GM10847 (cell line): Measurements from ENCODE around the gene SLC7A11.

Experiments
- POLR2A ChIP-seq: IDR thresholded peaks from 2 replicates; pipeline ENCODE4 v1.6.1; 2011; ENCODE audit not compliant: insufficient read length; ENCODE audit errors: extremely low read depth

The SLC7A11 gene

DNA sequence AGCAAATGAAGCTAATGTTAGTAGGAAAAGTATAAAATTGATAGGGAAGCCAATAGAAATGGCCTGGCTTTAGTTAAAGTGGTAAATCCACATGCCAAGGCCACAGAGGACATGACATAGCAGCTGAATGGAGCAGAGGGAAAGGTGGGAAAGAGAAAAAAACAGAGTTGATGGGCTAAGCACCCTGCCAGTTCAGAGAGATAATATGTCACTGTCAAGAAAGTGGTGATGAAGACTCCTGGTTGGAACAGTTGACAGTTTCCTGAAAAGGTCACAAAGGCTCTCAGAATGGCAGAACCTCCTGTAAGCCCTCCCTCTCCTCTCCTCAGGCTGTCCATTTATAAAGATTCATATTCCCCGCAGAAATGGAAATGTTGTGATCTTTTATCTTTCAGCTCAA, 48.2 kb downstream of the SLC7A11 start:
- TF ChIP-seq POLR2A = no peak

DNA sequence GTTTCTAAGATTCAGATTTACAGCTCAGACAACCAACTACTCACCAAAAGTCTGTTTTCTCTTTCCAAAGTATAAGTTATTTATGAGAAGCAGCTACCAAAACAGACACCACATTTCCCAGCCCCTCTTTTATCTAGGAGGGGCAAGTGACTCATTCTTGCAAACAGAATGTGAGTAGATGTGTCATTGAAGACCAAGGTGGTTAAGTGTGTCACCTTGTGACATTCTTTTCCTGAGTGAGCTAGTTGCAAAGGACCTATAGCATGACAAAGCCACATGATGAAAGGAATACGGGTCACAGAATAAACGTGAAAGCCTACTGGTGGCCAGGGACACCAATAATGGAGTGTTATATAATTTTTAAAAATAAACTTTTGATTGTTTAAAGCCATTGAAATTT, 50.0 kb downstream of the SLC7A11 start:
- no peak for TF ChIP-seq POLR2A

DNA sequence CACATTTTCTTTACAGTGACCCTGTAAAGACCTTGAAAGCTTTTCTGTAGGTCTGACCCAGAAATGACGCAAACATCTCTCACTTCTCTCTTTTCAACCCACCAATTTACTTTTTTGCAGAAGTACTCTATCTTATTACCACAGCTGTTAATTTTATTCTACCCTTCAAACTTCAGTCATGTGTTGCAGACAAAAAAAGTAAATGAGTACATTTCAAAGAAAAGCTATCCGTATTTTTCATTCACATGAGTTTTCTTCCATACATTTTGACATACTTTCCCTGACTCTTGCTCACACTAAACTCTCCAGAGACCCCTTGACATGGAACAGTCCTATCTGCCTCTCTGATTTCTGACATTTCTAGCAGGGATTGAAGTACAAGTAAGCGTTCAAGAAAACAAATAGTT, 51.7 kb downstream of the SLC7A11 start:
- no peak for TF ChIP-seq POLR2A

- no peak for TF ChIP-seq POLR2A
These were observed 52.9 kb downstream of the SLC7A11 start for GRCh38 chr4:138189206-138189605.

GRCh38 chr4:138188406-138189084, 53.6 kb downstream of the SLC7A11 start:
- TF ChIP-seq POLR2A = no peak

GRCh38 chr4:138185859-138186645, 56.1 kb downstream of the SLC7A11 start:
- TF ChIP-seq POLR2A = no peak

DNA sequence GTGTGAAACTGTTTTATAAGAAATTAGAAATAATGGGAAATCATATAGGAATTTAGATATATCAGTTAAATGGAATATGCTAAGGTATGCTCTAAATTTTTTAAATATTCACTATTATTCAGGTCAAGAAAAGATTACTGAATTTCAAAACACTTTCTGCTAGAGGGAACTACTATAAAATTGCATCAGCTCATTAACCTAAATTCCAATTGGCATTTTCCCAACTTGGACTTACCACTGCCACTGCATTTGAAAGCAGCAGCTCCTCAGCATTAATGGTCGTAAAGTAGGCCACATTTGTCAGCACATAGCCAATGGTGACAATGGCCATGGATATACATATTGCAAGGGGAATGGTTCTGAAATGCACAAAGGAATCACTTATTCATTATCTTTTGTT, 57.3 kb downstream of the SLC7A11 start:
- no peak for TF ChIP-seq POLR2A

GRCh38 chr4:138182838-138183426, 59.2 kb downstream of the SLC7A11 start:
- TF ChIP-seq POLR2A = no peak

DNA sequence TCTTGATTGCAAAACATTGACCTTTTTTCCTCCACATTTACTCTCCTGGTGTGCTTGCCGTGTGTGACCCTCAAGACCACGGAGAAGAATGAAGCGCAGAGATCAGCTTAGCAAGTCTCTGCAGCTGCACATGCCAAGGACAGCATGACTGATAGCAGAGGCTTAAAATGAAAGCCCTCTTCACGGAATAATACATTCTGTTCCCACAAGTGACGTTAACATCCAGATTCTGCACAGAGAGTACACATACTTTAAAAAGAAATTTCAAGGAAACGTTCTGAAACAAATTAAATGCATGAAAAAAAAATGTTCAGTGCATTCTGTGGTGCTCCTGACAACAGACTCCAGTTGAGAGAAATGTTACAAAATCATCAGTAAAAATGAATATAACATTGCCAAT, 60.9 kb downstream of the SLC7A11 start:
- TF ChIP-seq POLR2A = no peak

GRCh38 chr4:138178566-138178965, 63.6 kb downstream of the SLC7A11 start:
- TF ChIP-seq POLR2A = no peak

DNA sequence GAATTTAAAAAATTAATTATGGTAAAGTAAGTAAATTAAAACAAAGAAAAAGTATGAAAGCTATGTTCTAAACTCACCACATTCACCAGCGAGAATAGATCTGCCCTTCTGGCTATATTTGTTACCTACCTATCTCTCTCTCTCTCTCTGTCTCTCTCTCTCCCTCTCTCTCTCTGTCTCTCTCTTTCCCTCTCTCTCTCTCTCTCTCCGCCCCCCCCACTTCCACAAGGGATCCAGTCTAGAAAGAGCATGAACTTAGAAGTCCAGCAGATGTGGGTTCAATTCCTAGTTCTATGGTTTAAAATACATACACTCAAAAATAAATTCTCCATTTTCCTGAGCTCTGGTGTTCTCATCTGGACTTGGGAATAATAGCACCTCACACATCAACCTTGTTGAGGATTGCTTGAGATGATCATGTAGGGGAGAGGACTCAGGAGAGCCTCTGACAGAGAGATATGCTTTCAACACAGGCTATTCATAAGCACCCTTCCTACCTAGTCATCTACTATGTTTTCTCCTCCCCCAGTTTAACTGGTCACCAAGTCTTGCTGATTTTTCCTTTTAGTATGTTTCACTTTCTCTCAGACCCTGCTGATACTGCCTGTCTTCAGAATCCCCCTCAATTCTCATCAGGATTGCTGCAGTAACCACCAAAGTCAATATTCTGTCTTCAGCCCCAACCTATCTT, 64.7 kb downstream of the SLC7A11 start:
- TF ChIP-seq POLR2A = no peak

- no peak for TF ChIP-seq POLR2A
These were observed 67.0 kb downstream of the SLC7A11 start for GRCh38 chr4:138174981-138175794.

- no peak for TF ChIP-seq POLR2A
These were observed 77.9 kb downstream of the SLC7A11 start for GRCh38 chr4:138164208-138164607.

DNA sequence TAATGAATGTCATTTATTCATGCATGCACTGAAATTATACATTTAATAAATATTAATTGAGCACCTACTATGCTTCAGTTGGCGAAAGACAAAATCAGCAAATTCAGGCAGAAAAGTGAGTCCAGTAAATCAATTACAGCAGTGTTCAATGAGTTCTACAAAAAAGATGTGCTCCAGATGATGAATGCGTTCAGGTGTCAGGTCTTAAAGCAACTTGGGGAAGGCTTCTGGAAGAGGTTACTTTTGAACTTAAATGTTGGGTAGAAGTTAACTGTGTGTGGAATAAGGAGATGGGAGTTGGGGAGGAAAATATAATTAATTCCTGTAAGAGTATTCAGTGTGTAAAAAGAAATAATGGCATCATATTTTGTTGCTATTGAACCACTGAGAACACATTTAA, 79.0 kb downstream of the SLC7A11 start:
- TF ChIP-seq POLR2A = no peak

DNA sequence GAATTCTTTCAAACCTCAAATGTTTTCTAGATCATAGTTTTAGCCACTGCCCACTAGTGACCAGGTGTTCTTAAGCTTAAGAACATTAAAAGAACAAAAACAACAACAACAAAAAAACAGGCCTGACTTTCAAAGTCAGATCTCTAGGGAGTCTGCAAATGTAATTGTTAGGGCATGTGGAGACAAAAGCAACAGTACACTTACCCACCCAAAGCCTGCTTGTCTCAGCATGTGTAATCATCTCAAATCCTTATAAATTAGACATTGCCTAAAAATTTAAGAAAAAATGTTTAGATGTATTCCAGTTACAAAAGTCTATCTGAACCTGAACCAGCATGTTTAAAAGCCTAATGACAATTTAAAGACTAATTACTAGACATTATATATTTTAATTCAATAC, 79.9 kb downstream of the SLC7A11 start:
- no peak for TF ChIP-seq POLR2A
